SU-DHL-6 (cell line): Measurements from ENCODE around the gene PRMT9.

ENCODE experiments used
- H2AFZ ChIP-seq: fragments of 200-600 bp; sonication (generic); 2 replicates; pipeline ENCODE4 v1.6.1; 2014; ENCODE audit warnings: low read depth, mild to moderate bottlenecking, moderate library complexity, mixed read lengths, antibody characterized with exemption, low read length; ENCODE audit not compliant: severe bottlenecking
- H3F3A ChIP-seq: fragments of 200-600 bp; shearing (Covaris generic); 2 replicates; pipeline ENCODE4 v1.6.0; 2016; ENCODE audit warnings: antibody characterized with exemption, mild to moderate bottlenecking; ENCODE audit not compliant: insufficient read depth
- H3K27ac ChIP-seq: fragments of 200-600 bp; sonication (generic); 2 replicates; pipeline ENCODE4 v1.5.1; 2016; ENCODE audit warnings: low read depth, mild to moderate bottlenecking, low read length, moderate library complexity, mixed read lengths
- H3K27me3 ChIP-seq: fragments of 200-600 bp; sonication (generic), shearing (Covaris generic); 2 replicates; pipeline ENCODE4 v1.6.0; 2014; ENCODE audit warnings: mild to moderate bottlenecking, low read length
- H3K36me3 ChIP-seq: fragments of 200-600 bp; sonication (generic); 2 replicates; pipeline ENCODE4 v1.6.1; 2014; ENCODE audit warnings: mild to moderate bottlenecking, low read length, mixed read lengths
- H3K4me2 ChIP-seq: fragments of 300-600, 200-600 bp; shearing (Covaris generic), sonication (generic); 2 replicates; pipeline ENCODE4 v1.6.0; 2014; ENCODE audit warnings: low read length, low read depth, mild to moderate bottlenecking; ENCODE audit not compliant: poor library complexity, severe bottlenecking
- H3K4me3 ChIP-seq: fragments of 200-600 bp; sonication (generic); 2 replicates; pipeline ENCODE4 v1.5.1; 2014; ENCODE audit warnings: antibody characterized with exemption, low read length, mild to moderate bottlenecking, mixed read lengths; ENCODE audit not compliant: insufficient read depth, poor library complexity, severe bottlenecking
- H3K79me2 ChIP-seq: fragments of 200-600 bp; sonication (generic); 2 replicates; pipeline ENCODE4 v1.6.1; 2014; ENCODE audit warnings: mild to moderate bottlenecking, low read length, moderate library complexity; ENCODE audit not compliant: insufficient read depth
- H3K9ac ChIP-seq: fragments of 200-600 bp; sonication (generic); 2 replicates; pipeline ENCODE4 v1.7.0; 2014; ENCODE audit warnings: mild to moderate bottlenecking, low read length
- H3K9me2 ChIP-seq: fragments of 200-600 bp; sonication (generic); replicated peaks from 2 replicates; pipeline ENCODE4 v1.6.1; 2014; ENCODE audit warnings: low read length; ENCODE audit not compliant: insufficient read depth
- H3K9me3 ChIP-seq: fragments of 200-600 bp; sonication (generic); 2 replicates; pipeline ENCODE4 v1.6.1; 2014; ENCODE audit warnings: low read length, mixed read lengths; ENCODE audit not compliant: insufficient read depth
- H4K20me1 ChIP-seq: fragments of 200-600 bp; sonication (generic); 2 replicates; pipeline ENCODE4 v1.6.1; 2014; ENCODE audit warnings: low read depth, mild to moderate bottlenecking, antibody characterized with exemption, low read length, moderate library complexity, mixed read lengths
- CTCF ChIP-seq: fragments of 200-600 bp; sonication (generic); IDR thresholded peaks from one replicate; pipeline ENCODE4 v1.5.1; 2017; ENCODE audit warnings: antibody characterized with exemption, mild to moderate bottlenecking, low read length, moderate library complexity; ENCODE audit not compliant: insufficient read depth, poor library complexity, severe bottlenecking
- EZH2phosphoT487 ChIP-seq: fragments of 200-600 bp; sonication (generic), shearing (Covaris generic); conservative IDR thresholded peaks from 2 replicates; pipeline ENCODE4 v1.6.1; 2018; ENCODE audit warnings: mild to moderate bottlenecking, antibody characterized with exemption, low read length, moderate library complexity, mixed read lengths

The PRMT9 gene

DNA sequence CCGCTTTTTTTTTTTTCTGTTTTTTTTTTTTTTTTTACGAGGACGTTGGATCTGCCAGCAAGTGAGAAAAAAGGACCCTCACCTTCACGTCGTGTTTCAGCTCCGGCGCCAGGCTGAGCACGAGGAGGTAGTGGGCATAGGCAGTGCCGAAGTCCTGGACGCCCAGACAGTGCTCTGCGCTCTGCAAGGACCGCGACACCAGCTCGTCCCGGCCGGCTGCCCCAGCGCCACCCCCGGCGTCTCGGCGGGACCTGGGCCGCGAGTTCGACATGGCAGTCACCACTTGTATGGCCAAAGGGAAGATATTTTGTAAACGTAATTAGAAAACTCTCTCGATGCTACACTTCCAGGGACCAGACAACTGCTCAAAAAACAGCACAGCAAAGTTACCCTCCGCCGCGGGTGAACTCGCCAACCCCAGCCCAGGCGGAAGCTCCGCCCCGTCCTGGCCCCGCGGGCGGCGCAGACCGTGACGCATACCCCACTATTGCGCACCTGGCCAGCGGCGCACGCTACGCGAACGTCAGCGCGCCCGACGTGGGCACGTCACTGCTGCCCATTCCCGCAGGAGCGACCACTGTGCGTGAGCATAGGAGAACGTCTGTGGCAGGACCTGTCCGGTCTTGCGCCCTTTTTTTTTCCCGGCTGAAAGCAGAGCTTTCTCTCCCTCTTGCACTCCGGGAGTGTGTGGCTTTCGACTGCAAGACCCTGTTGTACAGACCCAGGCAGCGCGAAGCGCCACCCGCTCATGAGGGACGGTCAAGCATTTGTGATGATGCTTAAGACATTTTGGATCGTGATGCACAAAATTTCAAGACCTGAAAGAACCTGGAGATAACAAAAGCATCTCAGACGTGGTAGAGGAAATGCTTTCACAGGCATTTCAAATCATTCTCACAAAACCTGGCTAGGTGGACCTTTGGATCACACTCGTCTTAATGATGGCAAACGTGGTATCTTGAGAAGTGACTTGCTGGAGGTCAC is at the start of gene PRMT9:
PRMT9 (minus strand) TSS at position 447 of the 984 bp plus-strand sequence; CDS start at position 271, 176 bp downstream.
- Histone ChIP-seq H4K20me1 (no peaks in the 10 kb centered on the region), H3K9me3 (no peaks in the 10 kb centered on the region), H3K4me3 (peak within 1 kb of the TSS; percentile 87), H3K9ac (peak within 1 kb of the TSS; percentile 72), H3K27ac (peak within 1 kb of the TSS; percentile 84), H3K27me3 (no peaks in the 10 kb centered on the region), H3K4me2 (peak within 1 kb of the TSS; percentile 100), H3F3A (no peaks in the 10 kb centered on the region), H3K79me2 (peaks cover 34% of the 10 kb centered on the region), H3K36me3 (no peaks in the 10 kb centered on the region), H2AFZ (peak within 1 kb of the TSS; percentile 100), H3K9me2 (no peaks in the 10 kb centered on the region)
- TF ChIP-seq EZH2phosphoT487 (no peak), CTCF (no peak)

- Histone ChIP-seq H2AFZ (peak overlapping the region; percentile 81), H3F3A (no peaks in the 10 kb centered on the region), H3K79me2 (no peaks in the 10 kb centered on the region), H4K20me1 (no peaks in the 10 kb centered on the region), H3K9ac (peak overlapping the region; percentile 63), H3K27ac (no peak overlapping the region), H3K27me3 (no peaks in the 10 kb centered on the region), H3K9me3 (no peaks in the 10 kb centered on the region), H3K9me2 (no peaks in the 10 kb centered on the region), H3K36me3 (no peaks in the 10 kb centered on the region), H3K4me2 (peak overlapping the region; percentile 88), H3K4me3 (peak overlapping the region; percentile 56)
- TF ChIP-seq EZH2phosphoT487 (no peak), CTCF (no peak)
These were observed 48.7 kb upstream of the PRMT9 start for GRCh38 chr4:147732518-147733235.

DNA sequence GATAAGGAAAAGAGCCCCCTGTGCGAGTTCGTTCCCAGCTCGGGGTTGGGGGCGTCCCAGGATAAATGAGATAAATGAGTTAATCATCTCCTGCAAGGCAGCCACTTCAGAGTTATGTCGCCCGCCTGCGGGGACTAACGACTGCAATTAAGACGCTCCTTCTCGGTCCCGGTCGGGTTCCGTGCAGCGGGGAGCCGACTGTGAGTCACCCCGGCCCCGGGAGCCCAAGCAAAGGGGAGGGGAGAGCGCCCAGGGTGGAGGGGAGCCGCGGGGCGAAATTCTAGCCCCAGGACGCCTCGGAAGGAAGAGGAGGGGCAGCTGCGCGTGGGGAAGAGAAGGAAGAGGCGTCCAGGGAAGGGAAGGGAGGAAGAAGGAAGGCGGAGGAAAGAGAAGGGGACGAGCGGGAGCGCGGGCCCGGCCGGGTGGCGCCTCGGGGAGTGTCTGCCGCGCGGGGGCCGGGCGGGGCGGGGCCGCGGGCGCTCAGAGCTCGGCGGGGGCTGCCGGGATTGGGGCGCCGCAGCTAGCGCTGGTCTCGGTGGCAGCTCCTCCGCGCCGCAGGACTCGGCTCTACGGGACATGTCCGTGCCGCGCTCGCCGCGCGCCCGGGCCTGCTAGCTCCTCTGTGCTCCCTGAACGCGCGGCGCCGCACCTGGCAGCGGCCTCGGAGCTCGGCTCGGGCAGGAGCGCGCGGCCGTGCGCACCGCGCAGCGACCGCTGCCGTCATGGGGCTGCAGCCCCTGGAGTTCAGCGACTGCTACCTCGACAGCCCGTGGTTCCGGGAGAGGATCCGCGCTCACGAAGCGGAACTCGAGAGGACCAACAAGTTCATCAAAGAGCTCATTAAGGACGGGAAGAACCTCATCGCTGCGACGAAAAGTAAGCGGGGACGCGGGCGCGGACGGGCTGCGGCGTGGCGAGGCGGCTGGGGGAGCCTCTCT is 47.9 kb upstream of the PRMT9 start, which contains the start of gene ARHGAP10:
ARHGAP10 (plus strand) TSS at position 509 of the 938 bp plus-strand sequence; CDS start at position 723, 214 bp downstream.
- Histone ChIP-seq H3K27ac (no peak within 1 kb of the TSS), H3F3A (no peaks in the 10 kb centered on the region), H3K9me2 (no peaks in the 10 kb centered on the region)

More for the DNA sequence above, 47.9 kb upstream of the PRMT9 start, which contains the start of gene ARHGAP10:
- Histone ChIP-seq H3K79me2 (no peaks in the 10 kb centered on the region), H3K9me3 (no peaks in the 10 kb centered on the region), H3K4me2 (peak within 1 kb of the TSS; percentile 88), H3K36me3 (no peaks in the 10 kb centered on the region), H3K9ac (peak within 1 kb of the TSS; percentile 63), H3K27me3 (no peaks in the 10 kb centered on the region), H2AFZ (peak within 1 kb of the TSS; percentile 99), H4K20me1 (no peaks in the 10 kb centered on the region), H3K4me3 (peak within 1 kb of the TSS; percentile 56)
- no peak for TF ChIP-seq EZH2phosphoT487
- no peak for TF ChIP-seq CTCF
